Ovary (tissue), 3 donors: ENCODE results near the gene SEC23A.

Experiments
- CTCF ChIP-seq, 3 donors: fragments of 450-650 bp in 2 of 3; fragments of 200-600 bp in 1 of 3; IDR thresholded peaks; one replicate each; pipeline versions ENCODE4 v1.5.1 to v1.8.0; 2016 to 2022; ENCODE audit warnings: antibody characterized with exemption in 3 of 3, mild to moderate bottlenecking in 1 of 3
- POLR2A ChIP-seq: fragments of 450-650 bp; IDR thresholded peaks from one replicate; pipeline ENCODE4 v1.6.1; 2017; ENCODE audit warnings: antibody characterized with exemption, mild to moderate bottlenecking, moderate library complexity
- donor health status: DM: no; HTN: no; CAD: no.

GRCh38 chr14:39035336-39035735 lies 67.7 kb downstream of the SEC23A start:
- TF ChIP-seq CTCF (IDR thresholded peaks at IDR 0.05), result no peak
- no peak for TF ChIP-seq POLR2A
